ENCODE measurements around the gene HTR4. TPM values are rescaled to one million over a fixed set of nuclear protein-coding genes. Genes with fewer than 3 reads are reported as not detected.
"Not testable (repeated sequence)": the region's sequence is repeated elsewhere in the genome, so short reads cannot be mapped to it uniquely, and the experiment has no call there.

Gene HTR4
- total RNA-seq, 1 experiment from 2014 or later: not detected

- H3K27me3 Mint-ChIP-seq (ENCODE audit: unreplicated experiment): peaks cover 41% of the 10 kb centered on the region
- H3K4me1 Mint-ChIP-seq (ENCODE audit: low read depth, unreplicated experiment): no peaks in the 10 kb centered on the region
- H3K9me3 Mint-ChIP-seq (ENCODE audit: low read depth, unreplicated experiment): no peaks in the 10 kb centered on the region
- CTCF ChIA-PET: no interaction called here
- TF ChIP-seq CTCF (IDR thresholded peaks at IDR 0.05; ENCODE audit: unreplicated experiment): no peak
- DNase-seq: no peak
- no peak overlapping the region for H3K27ac Mint-ChIP-seq (ENCODE audit: unreplicated experiment)
- no TSS peak for BruUV-seq (replicated peaks)
- intact Hi-C loops (cut with micrococcal nuclease; ENCODE audit: unreplicated experiment): no loop called here
- no peak overlapping the region for H3K4me3 Mint-ChIP-seq (ENCODE audit: low read depth, unreplicated experiment)
- H3K36me3 Mint-ChIP-seq (ENCODE audit: insufficient read depth, unreplicated experiment): no peaks in the 10 kb centered on the region
Observed at GRCh38 chr5:148476302-148476701, 178.0 kb downstream of the HTR4 start.

GRCh38 chr5:148474025-148474511, 180.3 kb downstream of the HTR4 start:
- no peak overlapping the region for H3K27ac Mint-ChIP-seq (ENCODE audit: unreplicated experiment)
- no peaks in the 10 kb centered on the region for H3K9me3 Mint-ChIP-seq (ENCODE audit: low read depth, unreplicated experiment)
- BruUV-seq (replicated peaks): no TSS peak
- no peak overlapping the region for H3K4me3 Mint-ChIP-seq (ENCODE audit: low read depth, unreplicated experiment)
- intact Hi-C loops (cut with micrococcal nuclease; ENCODE audit: unreplicated experiment): no loop called here
- peaks cover 41% of the 10 kb centered on the region for H3K27me3 Mint-ChIP-seq (ENCODE audit: unreplicated experiment)
- CTCF ChIA-PET: interaction anchor here (0.7 kb wide), 1 partner anchor 169 kb away, joined by 10 read pairs; no protein-coding TSS in a partner anchor
- DNase-seq: no peak
- H3K36me3 Mint-ChIP-seq (ENCODE audit: insufficient read depth, unreplicated experiment): no peaks in the 10 kb centered on the region
- TF ChIP-seq CTCF (IDR thresholded peaks at IDR 0.05; ENCODE audit: unreplicated experiment): no peak
- H3K4me1 Mint-ChIP-seq (ENCODE audit: low read depth, unreplicated experiment): no peaks in the 10 kb centered on the region

- H3K27ac Mint-ChIP-seq (ENCODE audit: unreplicated experiment): no peak overlapping the region
- intact Hi-C loops (cut with micrococcal nuclease; ENCODE audit: unreplicated experiment): no loop called here
- peaks cover 15% of the 10 kb centered on the region for H3K27me3 Mint-ChIP-seq (ENCODE audit: unreplicated experiment)
- TF ChIP-seq CTCF (IDR thresholded peaks at IDR 0.05; ENCODE audit: unreplicated experiment): no peak
- H3K9me3 Mint-ChIP-seq (ENCODE audit: low read depth, unreplicated experiment): no peaks in the 10 kb centered on the region
- no peaks in the 10 kb centered on the region for H3K36me3 Mint-ChIP-seq (ENCODE audit: insufficient read depth, unreplicated experiment)
- CTCF ChIA-PET: no interaction called here
- H3K4me3 Mint-ChIP-seq (ENCODE audit: low read depth, unreplicated experiment): no peak overlapping the region
- no TSS peak for BruUV-seq (replicated peaks)
- no peaks in the 10 kb centered on the region for H3K4me1 Mint-ChIP-seq (ENCODE audit: low read depth, unreplicated experiment)
- no peak for DNase-seq
Observed at GRCh38 chr5:148471379-148471778, 182.9 kb downstream of the HTR4 start.

- intact Hi-C loops (cut with micrococcal nuclease; ENCODE audit: unreplicated experiment): no loop called here
- Mint-ChIP-seq H3K4me1 (ENCODE audit: low read depth, unreplicated experiment) (no peaks in the 10 kb centered on the region), H3K27me3 (ENCODE audit: unreplicated experiment) (no peaks in the 10 kb centered on the region), H3K36me3 (ENCODE audit: insufficient read depth, unreplicated experiment) (no peaks in the 10 kb centered on the region), H3K27ac (ENCODE audit: unreplicated experiment) (no peak overlapping the region), H3K9me3 (ENCODE audit: low read depth, unreplicated experiment) (no peaks in the 10 kb centered on the region), H3K4me3 (ENCODE audit: low read depth, unreplicated experiment) (no peak overlapping the region)
- CTCF ChIA-PET: interaction anchor here (2.9 kb wide), 1 partner anchor 262 kb away, joined by 11 read pairs; no protein-coding TSS in a partner anchor
- BruUV-seq (replicated peaks): no TSS peak
- no peak for DNase-seq
- TF ChIP-seq CTCF (IDR thresholded peaks at IDR 0.05; ENCODE audit: unreplicated experiment): no peak
Observed at GRCh38 chr5:148469501-148469935, 184.8 kb downstream of the HTR4 start.

GRCh38 chr5:148468746-148469145, 185.6 kb downstream of the HTR4 start:
- intact Hi-C loops (cut with micrococcal nuclease; ENCODE audit: unreplicated experiment); BruUV-seq (replicated peaks); H3K4me3 Mint-ChIP-seq (ENCODE audit: low read depth, unreplicated experiment); H3K9me3 Mint-ChIP-seq (ENCODE audit: low read depth, unreplicated experiment); H3K27me3 Mint-ChIP-seq (ENCODE audit: unreplicated experiment); H3K36me3 Mint-ChIP-seq (ENCODE audit: insufficient read depth, unreplicated experiment); DNase-seq; H3K4me1 Mint-ChIP-seq (ENCODE audit: low read depth, unreplicated experiment); H3K27ac Mint-ChIP-seq (ENCODE audit: unreplicated experiment): not testable (repeated sequence)
- CTCF ChIA-PET: interaction anchor here (2.9 kb wide), 1 partner anchor 262 kb away, joined by 11 read pairs; no protein-coding TSS in a partner anchor

Measured in Calu3 (cell line).